GM11168 (cell line): Measurements from ENCODE around the gene ABHD18.
"Not testable (repeated sequence)": the region's sequence is repeated elsewhere in the genome, so short reads cannot be mapped to it uniquely, and the experiment has no call there.

ENCODE experiments used
- in situ Hi-C: fragments of 300-500 bp; cut with MboI; formaldehyde crosslinking; loops from one replicate; pipeline ENCODE4 v1.12.0; 2022; ENCODE audit warnings: low sequenced_read_pairs; ENCODE audit not compliant: unreplicated experiment

Gene ABHD18

GRCh38 chr4:127985989-127986388 lies 20.8 kb downstream of the ABHD18 start:
- in situ Hi-C loops, result no loop called here

- in situ Hi-C loops, result no loop called here
Observed at GRCh38 chr4:127988638-127989037, 23.4 kb downstream of the ABHD18 start.

GRCh38 chr4:127993151-127993550 lies 27.9 kb downstream of the ABHD18 start:
- in situ Hi-C loops, result no loop called here

GRCh38 chr4:127995776-127996175 lies 30.6 kb downstream of the ABHD18 start:
- in situ Hi-C loops, result no loop called here

GRCh38 chr4:127996521-127996920 lies 31.3 kb downstream of the ABHD18 start:
- in situ Hi-C loops, result not testable (repeated sequence)

- in situ Hi-C loops, result no loop called here
Observed at GRCh38 chr4:127997534-127998388, 32.6 kb downstream of the ABHD18 start.

GRCh38 chr4:128006592-128006991 lies 41.4 kb downstream of the ABHD18 start:
- in situ Hi-C loops, result no loop called here

- in situ Hi-C loops, result no loop called here
Observed at GRCh38 chr4:128009428-128009827, 44.2 kb downstream of the ABHD18 start.

- in situ Hi-C loops, result no loop called here
Observed at GRCh38 chr4:128025319-128025718, 60.1 kb downstream of the ABHD18 start.

- in situ Hi-C loops, result no loop called here
Observed at GRCh38 chr4:128029907-128030306, 64.7 kb downstream of the ABHD18 start.

- in situ Hi-C loops, result no loop called here
Observed at GRCh38 chr4:128031756-128032384, 66.7 kb downstream of the ABHD18 start.

GRCh38 chr4:128039568-128039967 lies 74.4 kb downstream of the ABHD18 start:
- in situ Hi-C loops, result no loop called here

- in situ Hi-C loops, result not testable (repeated sequence)
Observed at GRCh38 chr4:128047019-128047418, 81.8 kb downstream of the ABHD18 start.

GRCh38 chr4:128047514-128047913 lies 82.3 kb downstream of the ABHD18 start:
- in situ Hi-C loops, result not testable (repeated sequence)

GRCh38 chr4:128051229-128051628 lies 86.0 kb downstream of the ABHD18 start:
- in situ Hi-C loops, result not testable (repeated sequence)

GRCh38 chr4:128054907-128055306 lies 89.7 kb downstream of the ABHD18 start:
- in situ Hi-C loops, result not testable (repeated sequence)

GRCh38 chr4:128055441-128056206 lies 90.4 kb downstream of the ABHD18 start:
- in situ Hi-C loops, result not testable (repeated sequence)

- in situ Hi-C loops, result no loop called here
Observed at GRCh38 chr4:128056396-128056795, 91.2 kb downstream of the ABHD18 start.

GRCh38 chr4:128060121-128060698 lies 95.0 kb downstream of the ABHD18 start:
- in situ Hi-C loops, result no loop called here

GRCh38 chr4:128060699-128061565 lies 95.7 kb downstream of the ABHD18 start, which contains the start of gene LARP1B:
Gene LARP1B (plus strand): TSS chr4:128061312. CDS start chr4:128074952, 13,640 bp downstream.
- in situ Hi-C loops, result no loop called here
